DMS153 treated with DMSO at 0.1 percent for 48 hours (cell line): ENCODE results near the gene CHN2.
"Not testable (repeated sequence)": the region's sequence is repeated elsewhere in the genome, so short reads cannot be mapped to it uniquely, and the experiment has no call there.

Source experiments
- DNase-seq: peaks from one replicate; lab custom pipeline; 2025; ENCODE audit not compliant: unreplicated experiment; lab: John Stamatoyannopoulos, UW

Gene CHN2

GRCh38 chr7:29523728-29524127 is 329.2 kb downstream of the CHN2 start:
- DNase-seq, result no peak

GRCh38 chr7:29527505-29528108 is 333.0 kb downstream of the CHN2 start:
- no peak for DNase-seq

- not testable (repeated sequence) for DNase-seq
These were observed 334.0 kb downstream of the CHN2 start for GRCh38 chr7:29528526-29528925.
